ENCODE results near the gene FBXL13. TPM values are rescaled to one million over a fixed set of nuclear protein-coding genes. Genes with fewer than 3 reads are reported as not detected.

Gene FBXL13
- total and polyA plus RNA-seq, 2 experiments from 2014 or later, result 1.2 to 2.5 TPM

- TF ChIP-seq ZNF114 (CRISPR knock-in tag; IDR thresholded peaks at IDR 0.05), result no peak
- TF ChIP-seq NANOG (IDR thresholded peaks at IDR 0.05; ENCODE audit: borderline replicate concordance), result no peak
- no peak for TF ChIP-seq POLR2AphosphoS5 (IDR thresholded peaks at IDR 0.05; ENCODE audit: low read depth)
- TF ChIP-seq, protein P1, sequence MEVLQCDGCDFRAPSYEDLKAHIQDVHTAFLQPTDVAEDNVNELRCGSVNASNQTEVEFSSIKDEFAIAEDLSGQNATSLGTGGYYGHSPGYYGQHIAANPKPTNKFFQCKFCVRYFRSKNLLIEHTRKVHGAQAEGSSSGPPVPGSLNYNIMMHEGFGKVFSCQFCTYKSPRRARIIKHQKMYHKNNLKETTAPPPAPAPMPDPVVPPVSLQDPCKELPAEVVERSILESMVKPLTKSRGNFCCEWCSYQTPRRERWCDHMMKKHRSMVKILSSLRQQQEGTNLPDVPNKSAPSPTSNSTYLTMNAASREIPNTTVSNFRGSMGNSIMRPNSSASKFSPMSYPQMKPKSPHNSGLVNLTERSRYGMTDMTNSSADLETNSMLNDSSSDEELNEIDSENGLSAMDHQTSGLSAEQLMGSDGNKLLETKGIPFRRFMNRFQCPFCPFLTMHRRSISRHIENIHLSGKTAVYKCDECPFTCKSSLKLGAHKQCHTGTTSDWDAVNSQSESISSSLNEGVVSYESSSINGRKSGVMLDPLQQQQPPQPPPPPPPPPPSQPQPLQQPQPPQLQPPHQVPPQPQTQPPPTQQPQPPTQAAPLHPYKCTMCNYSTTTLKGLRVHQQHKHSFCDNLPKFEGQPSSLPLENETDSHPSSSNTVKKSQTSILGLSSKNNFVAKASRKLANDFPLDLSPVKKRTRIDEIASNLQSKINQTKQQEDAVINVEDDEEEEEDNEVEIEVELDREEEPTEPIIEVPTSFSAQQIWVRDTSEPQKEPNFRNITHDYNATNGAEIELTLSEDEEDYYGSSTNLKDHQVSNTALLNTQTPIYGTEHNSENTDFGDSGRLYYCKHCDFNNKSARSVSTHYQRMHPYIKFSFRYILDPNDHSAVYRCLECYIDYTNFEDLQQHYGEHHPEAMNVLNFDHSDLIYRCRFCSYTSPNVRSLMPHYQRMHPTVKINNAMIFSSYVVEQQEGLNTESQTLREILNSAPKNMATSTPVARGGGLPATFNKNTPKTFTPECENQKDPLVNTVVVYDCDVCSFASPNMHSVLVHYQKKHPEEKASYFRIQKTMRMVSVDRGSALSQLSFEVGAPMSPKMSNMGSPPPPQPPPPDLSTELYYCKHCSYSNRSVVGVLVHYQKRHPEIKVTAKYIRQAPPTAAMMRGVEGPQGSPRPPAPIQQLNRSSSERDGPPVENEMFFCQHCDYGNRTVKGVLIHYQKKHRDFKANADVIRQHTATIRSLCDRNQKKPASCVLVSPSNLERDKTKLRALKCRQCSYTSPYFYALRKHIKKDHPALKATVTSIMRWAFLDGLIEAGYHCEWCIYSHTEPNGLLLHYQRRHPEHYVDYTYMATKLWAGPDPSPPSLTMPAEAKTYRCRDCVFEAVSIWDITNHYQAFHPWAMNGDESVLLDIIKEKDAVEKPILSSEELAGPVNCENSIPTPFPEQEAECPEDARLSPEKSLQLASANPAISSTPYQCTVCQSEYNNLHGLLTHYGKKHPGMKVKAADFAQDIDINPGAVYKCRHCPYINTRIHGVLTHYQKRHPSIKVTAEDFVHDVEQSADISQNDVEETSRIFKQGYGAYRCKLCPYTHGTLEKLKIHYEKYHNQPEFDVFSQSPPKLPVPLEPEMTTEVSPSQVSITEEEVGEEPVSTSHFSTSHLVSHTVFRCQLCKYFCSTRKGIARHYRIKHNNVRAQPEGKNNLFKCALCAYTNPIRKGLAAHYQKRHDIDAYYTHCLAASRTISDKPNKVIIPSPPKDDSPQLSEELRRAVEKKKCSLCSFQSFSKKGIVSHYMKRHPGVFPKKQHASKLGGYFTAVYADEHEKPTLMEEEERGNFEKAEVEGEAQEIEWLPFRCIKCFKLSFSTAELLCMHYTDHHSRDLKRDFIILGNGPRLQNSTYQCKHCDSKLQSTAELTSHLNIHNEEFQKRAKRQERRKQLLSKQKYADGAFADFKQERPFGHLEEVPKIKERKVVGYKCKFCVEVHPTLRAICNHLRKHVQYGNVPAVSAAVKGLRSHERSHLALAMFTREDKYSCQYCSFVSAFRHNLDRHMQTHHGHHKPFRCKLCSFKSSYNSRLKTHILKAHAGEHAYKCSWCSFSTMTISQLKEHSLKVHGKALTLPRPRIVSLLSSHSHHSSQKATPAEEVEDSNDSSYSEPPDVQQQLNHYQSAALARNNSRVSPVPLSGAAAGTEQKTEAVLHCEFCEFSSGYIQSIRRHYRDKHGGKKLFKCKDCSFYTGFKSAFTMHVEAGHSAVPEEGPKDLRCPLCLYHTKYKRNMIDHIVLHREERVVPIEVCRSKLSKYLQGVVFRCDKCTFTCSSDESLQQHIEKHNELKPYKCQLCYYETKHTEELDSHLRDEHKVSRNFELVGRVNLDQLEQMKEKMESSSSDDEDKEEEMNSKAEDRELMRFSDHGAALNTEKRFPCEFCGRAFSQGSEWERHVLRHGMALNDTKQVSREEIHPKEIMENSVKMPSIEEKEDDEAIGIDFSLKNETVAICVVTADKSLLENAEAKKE (CRISPR knock-in tag; IDR thresholded peaks at IDR 0.05), result no peak
- TF ChIP-seq CTCF (conservative IDR thresholded peaks at IDR 0.05; ENCODE audit: low read depth in 2 of 2), result no peak
- TF ChIP-seq, protein P2, sequence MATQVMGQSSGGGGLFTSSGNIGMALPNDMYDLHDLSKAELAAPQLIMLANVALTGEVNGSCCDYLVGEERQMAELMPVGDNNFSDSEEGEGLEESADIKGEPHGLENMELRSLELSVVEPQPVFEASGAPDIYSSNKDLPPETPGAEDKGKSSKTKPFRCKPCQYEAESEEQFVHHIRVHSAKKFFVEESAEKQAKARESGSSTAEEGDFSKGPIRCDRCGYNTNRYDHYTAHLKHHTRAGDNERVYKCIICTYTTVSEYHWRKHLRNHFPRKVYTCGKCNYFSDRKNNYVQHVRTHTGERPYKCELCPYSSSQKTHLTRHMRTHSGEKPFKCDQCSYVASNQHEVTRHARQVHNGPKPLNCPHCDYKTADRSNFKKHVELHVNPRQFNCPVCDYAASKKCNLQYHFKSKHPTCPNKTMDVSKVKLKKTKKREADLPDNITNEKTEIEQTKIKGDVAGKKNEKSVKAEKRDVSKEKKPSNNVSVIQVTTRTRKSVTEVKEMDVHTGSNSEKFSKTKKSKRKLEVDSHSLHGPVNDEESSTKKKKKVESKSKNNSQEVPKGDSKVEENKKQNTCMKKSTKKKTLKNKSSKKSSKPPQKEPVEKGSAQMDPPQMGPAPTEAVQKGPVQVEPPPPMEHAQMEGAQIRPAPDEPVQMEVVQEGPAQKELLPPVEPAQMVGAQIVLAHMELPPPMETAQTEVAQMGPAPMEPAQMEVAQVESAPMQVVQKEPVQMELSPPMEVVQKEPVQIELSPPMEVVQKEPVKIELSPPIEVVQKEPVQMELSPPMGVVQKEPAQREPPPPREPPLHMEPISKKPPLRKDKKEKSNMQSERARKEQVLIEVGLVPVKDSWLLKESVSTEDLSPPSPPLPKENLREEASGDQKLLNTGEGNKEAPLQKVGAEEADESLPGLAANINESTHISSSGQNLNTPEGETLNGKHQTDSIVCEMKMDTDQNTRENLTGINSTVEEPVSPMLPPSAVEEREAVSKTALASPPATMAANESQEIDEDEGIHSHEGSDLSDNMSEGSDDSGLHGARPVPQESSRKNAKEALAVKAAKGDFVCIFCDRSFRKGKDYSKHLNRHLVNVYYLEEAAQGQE (IDR thresholded peaks at IDR 0.05; ENCODE audit: unreplicated experiment), result no peak
- no peak for TF ChIP-seq STAT1 (IDR thresholded peaks at IDR 0.05; ENCODE audit: unreplicated experiment)
- no peak for TF ChIP-seq JUNB (IDR thresholded peaks at IDR 0.05; ENCODE audit: unreplicated experiment)
- TF ChIP-seq CREB1 (CRISPR knock-in tag; IDR thresholded peaks at IDR 0.05; ENCODE audit: low read depth), result no peak
- TF ChIP-seq EZH2 (IDR thresholded peaks at IDR 0.05; ENCODE audit: low read depth, unreplicated experiment), result no peak
- no peak for TF ChIP-seq ZNF331 (CRISPR knock-in tag; IDR thresholded peaks at IDR 0.05; ENCODE audit: low read depth)
- no peak for TF ChIP-seq ETS1 (IDR thresholded peaks at IDR 0.05)
- no peak overlapping the region for H2AFZ ChIP-seq
- H3K9me2 ChIP-seq (ENCODE audit: insufficient read depth), result no peaks in the 10 kb centered on the region
- no peak overlapping the region for H3K4me3 ChIP-seq
- no peaks in the 10 kb centered on the region for H3K4me1 ChIP-seq (ENCODE audit: insufficient read depth)
- Mint-ChIP-seq H3K27me3 (ENCODE audit: insufficient read depth, low read depth, poor library complexity) (no peaks in the 10 kb centered on the region), H3K9me3 (peaks cover 31% of the 10 kb centered on the region), H3K4me1 (no peaks in the 10 kb centered on the region), H3K36me3 (ENCODE audit: low read depth) (peaks cover 16% of the 10 kb centered on the region; the same call in 2 of the 3 replicates), H3K27ac (no peak overlapping the region), H3K4me3 (no peak overlapping the region)
- no peaks in the 10 kb centered on the region for H4K20me1 ChIP-seq (replicated peaks; ENCODE audit: insufficient read depth)
- ATAC-seq (no peak; the same call in 2 of the 3 replicates), DNase-seq (ENCODE audit: low spot score) (no peak)
- no peak overlapping the region; the same call in 1 of the 2 replicates for H3K27ac ChIP-seq (ENCODE audit: low read depth)
- H3K27me3 ChIP-seq (ENCODE audit: insufficient read depth), result no peaks in the 10 kb centered on the region
- H3K4me2 ChIP-seq, result no peak overlapping the region
- H3K79me2 ChIP-seq (replicated peaks; ENCODE audit: insufficient read depth), result no peaks in the 10 kb centered on the region
- H3F3A ChIP-seq (replicated peaks; ENCODE audit: low read depth), result no peaks in the 10 kb centered on the region
- H3K36me3 ChIP-seq (ENCODE audit: insufficient read depth), result no peaks in the 10 kb centered on the region
Observed at GRCh38 chr7:102806613-102807012, 268.0 kb downstream of the FBXL13 start.

Measured in GM23338 (cell line).